GM18868 (cell line): Measurements from ENCODE around the gene NDUFB8.

Source experiments
- ATAC-seq: cut with Tn5 transposase; IDR thresholded peaks from one replicate; pipeline ENCODE4 v1.9.1; 2021; ENCODE audit warnings: mild to moderate bottlenecking, moderate library complexity; ENCODE audit not compliant: unreplicated experiment

The NDUFB8 gene

DNA sequence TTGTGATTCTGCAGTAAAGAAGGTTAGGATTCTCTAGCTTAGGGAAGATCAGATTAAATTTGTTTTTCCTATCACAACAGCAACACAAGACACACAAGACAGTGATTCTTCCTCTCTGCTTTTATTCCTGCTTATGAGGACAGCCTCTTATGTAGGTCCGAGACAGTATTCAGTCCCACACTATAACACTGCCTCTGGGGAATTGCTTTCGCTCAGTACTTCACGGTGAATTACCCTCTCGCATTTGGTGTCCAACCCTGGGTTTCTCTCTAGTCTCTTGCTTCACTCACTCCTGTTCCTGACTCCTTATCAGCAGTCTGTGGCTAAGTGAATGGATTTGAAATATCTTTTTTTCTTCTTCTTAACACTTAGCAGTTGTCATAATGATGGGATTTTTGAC lies 7.8 kb upstream of the NDUFB8 start:
- ATAC-seq: no peak

DNA sequence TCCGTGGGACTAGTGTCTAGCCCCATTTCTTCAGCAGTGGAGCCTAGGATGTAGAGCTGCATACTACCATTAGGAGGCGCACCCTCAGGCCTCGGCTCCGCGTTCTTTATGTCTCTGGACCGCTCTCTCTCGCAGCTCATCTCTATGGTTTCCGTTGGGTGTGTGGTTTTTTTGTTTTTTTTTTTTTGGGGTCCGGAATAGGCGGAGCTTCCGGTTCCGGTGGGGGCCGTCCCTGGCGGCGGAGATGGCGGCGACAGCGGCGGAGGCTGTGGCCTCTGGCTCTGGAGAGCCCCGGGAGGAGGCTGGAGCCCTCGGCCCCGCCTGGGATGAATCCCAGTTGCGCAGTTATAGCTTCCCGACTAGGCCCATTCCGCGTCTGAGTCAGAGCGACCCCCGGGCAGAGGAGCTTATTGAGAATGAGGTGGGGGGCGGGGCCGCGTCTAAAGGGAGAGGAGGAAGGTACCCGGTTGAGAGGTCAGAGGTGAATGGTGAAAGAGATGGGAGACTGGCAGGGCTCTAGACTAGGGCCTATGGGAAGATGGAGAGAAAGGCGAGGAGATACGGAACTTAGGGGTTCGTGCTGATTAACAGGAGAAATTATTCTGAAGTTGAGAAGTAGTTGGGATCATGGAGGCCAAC lies 6.2 kb upstream of the NDUFB8 start, which contains the start of gene HIF1AN:
HIF1AN (plus strand) TSS at position 229 of the 639 bp plus-strand sequence; CDS start at position 245, 16 bp downstream.
- peak; percentile 97 for ATAC-seq

DNA sequence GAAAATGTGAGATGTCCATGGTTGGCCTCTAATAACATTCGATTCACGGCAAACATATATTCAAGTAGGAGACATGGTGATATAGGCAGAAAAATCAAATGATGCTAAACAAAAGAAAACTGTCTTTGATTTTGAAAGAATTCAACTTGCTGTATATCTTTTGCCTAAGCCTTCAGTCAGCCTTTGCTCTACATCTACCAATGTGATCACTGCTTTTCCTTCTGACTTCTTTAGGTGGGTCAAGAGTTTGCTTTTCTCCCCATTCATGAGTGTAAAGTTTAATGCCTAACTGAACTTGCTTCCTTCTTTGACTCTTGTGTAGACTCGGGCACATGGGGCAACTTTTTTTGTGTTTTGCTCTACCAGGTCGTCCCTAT lies 5.7 kb upstream of the NDUFB8 start:
- ATAC-seq: peak; percentile 2

DNA sequence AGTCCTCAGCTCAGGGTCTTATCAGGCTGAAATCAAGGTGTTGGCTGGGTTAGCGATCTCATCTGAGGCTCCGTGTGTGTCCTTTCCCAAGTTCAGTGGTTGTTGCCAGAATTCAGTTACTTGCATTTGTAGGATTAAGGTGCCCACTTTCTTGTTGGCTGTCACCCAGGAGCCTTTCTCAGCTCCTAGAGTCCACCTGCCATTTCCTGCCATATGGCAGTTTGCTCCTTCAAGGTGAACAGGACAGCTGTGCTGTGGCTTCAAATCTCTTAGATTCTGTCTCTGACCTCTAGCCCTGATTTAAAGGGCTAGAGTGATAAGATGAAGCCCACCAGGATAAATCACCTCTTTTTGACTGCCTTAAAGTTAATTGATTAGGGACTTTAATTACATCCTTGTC lies 5.1 kb upstream of the NDUFB8 start:
- no peak for ATAC-seq

DNA sequence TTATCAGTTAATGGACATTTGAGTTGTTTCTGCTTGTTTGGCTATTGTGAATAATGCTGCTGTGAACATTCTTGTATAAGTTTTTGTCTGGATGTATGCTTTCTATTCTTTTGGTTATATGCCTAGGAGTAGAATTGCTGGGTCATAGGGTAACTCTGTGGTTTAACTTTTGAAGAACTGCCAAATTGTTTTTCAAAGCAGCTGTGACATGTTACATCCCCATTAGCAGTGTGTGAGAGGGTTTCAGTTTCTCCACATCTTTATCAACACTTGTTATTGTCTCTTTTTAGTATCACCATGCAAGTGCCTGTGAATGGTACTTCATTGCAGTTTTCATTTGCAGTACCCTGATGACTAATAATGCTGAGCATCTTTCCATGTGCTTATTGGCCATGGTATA lies 2.1 kb upstream of the NDUFB8 start:
- no peak for ATAC-seq

DNA sequence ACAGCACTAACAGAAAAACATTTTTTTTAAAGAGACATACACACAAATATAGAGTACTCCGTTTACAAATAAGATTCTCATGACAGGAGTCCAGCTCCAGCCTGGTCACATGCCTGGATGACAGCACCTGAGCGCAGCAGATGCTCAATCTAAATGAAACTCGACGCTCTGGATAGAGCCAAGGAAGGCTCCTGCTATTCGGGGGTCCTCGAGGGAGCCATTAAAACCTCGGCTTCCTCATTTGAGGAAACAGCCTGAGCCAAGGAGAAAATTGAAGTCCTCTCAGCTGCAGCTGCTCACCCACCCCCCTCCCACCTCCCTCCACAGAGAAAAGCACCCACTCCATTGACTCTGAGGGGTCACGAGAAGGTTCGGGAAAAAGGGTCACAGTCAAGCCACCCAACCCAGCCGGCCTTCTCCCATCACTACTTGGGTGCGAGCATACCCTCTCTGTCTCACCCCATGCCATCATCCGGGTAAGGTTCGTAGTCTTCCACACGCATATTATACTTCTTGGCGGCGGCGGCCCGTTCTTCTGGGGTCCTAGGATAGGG lies 673 bp downstream of the NDUFB8 start:
- no peak for ATAC-seq

DNA sequence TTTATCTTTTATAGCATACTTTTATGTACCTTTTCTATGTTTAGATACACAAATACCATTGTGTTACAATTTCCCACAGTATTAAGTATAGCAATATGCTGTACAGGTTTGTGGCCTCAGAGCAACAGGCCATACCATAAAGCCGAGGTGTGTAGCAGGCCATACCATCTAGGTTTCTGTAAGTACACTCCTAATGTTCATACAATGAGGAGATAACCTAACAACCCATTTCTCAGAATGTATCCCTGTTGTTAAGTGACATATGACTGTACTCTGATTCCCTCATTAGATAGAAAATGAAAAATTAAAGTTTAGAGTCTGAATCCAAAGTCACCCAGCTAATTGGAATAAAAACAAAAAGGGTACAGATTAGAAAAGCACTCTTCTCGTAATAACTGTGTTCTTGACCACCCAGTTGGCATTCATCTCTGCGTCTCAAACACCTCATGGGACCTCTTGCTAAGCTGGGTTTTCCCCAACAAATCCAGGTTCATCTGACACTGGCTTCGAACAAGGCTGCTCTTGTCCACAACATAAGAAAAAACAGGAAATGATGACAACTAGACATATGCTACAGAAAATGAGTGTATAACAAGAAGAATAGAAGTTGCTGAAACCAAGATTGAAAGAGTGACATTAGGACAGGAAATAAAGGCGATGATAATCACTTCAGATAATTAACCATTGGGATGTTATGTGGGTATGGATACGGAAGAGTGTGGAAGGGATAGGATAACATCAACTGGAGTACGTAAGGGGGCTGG lies 1.4 kb downstream of the NDUFB8 start:
- no peak for ATAC-seq

DNA sequence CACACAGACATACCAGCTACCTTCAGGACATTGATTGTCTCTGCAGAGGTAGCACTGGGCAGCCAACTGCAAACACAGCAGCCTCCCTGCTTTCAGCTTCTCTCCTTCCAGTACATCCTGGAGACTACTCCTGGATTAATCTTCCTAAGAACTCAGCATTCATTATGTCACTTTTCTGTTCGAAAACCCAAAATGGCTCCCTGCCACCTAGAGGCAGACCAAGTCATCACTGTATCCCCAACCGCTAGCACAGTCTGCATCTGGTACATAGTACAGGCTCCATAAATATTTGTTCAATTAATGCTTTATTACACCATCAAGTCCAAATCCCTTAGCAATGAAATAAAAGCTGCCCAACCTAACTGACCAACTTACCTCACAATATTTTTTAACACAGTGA lies 5.0 kb downstream of the NDUFB8 start:
- no peak for ATAC-seq

DNA sequence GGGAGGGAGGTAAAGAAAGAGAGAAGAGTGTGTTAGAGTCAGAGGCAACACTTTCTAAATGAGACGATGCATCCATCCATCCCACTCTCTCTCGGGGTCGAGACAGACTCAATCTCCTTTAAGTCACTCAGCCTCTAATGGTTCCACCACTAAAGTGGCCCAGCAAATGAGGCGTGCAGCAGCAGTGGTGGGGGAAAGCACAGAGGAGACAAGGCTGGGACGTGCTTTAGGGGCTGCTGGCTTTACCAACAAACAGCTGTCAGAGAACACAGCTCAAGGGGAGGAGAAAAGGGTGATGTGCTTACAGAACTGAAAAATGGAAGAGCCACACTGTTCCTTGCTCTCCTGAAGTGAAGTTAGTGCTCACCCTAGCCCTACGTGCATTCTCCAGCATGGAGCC lies 5.5 kb downstream of the NDUFB8 start:
- ATAC-seq: no peak

DNA sequence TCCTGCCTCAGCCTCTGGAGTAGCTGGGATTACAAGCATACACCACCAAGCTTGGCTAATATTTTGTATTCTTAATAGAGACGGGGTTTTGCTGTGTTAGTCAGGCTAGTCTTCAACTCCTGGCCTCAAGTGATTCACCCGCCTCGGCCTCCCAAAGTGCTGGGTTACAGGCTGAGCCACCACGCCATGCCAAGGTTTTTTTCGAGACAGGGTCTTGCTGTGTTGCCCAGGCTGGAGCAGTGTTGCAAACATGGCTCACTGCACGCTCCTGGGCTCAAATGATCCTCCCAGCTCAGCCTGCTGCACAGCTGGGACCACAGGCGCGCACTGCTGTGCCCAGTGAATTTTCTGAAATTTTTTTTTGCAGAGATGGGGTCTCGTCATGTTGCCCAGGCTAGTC lies 6.7 kb downstream of the NDUFB8 start:
- ATAC-seq: no peak

DNA sequence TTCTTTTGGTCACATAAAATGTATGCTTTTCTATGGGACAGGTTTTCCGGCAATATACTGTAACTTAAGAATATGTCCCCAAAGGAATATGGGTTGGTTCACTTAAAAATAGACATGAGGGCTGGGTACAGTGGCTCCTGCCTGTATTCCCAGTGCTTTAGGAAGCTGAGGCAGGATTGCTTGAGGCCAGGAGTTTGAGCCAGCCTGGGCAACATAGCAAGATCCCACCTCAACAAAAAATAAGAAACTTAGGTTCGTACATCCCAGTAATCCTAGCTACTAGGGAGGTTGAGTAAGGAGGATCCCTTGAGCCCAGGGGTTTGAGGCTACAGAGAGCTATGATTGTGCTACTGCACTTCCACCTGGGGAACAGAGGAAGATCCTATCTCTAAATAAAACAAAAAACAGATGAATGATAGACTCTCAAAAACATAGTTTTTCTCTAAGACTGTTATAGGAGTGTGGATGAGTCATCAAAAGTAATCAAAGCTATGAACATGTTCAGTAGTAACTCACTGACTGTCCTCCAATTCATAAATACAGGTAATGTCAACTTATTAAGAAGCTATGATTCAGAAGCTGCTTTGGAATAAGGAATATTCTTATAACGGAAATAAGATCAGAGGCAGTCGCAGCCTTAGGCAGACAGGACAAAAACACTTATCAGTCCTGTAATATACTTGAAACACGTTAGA lies 7.4 kb downstream of the NDUFB8 start:
- no peak for ATAC-seq

DNA sequence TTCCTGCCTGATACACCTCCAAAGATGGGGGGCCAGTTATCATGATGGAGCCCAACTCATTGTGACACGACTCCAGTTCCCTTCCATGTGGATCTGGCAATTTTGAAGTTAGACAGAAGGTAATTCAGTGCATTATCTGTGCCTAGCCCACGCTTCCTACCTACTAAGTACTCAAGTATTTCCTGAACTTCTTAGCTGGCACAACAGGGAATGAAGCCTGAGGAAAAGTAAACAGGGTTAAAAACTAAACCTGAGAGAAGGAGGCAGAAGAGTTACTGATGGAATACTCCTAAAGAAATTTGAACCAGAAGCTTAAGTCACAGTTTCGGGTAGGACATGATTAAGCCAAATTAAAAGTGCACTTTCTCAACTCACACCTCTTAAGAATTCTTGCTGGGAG lies 8.9 kb downstream of the NDUFB8 start:
- no peak for ATAC-seq

DNA sequence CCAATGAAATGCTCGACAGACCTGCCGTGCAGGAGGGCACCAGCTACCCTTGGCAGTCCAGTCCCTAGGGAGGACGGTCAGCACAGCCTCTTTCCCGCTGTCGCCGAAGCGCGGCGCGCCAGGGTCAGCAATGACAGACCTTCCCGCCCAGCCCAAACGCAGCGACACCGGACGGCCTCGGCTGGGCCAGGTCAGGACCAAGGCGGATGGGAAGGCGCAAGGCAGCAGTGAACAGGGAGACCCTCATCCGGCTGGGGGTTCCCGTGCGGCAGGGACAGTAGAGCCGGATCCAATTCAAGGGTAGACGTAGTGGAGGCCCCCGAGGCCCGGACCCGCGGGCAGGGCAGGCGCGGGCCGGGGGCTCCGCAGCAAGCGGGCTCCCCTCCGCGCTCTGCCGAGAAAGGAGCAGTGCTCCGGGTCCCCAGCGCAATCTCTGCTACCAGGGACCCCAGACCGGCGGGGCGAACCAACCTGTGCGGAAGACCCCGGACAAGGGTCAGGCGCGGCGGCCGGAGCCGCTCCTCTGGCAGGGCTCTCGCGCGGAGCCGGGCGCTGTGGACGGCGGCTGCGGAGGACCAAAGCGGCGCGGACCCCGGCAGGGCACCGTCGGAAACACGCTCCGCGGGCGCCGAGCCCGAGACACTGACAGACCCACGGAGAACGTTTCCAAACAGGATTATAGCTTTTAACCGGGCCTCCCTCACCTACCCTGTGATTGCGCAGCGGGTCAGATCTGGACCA lies 10.2 kb downstream of the NDUFB8 start, which contains the start of gene SEC31B:
SEC31B (minus strand) TSS at position 551 of the 741 bp plus-strand sequence. CDS start 2,909 bp downstream, outside the sequence.
- no peak for ATAC-seq

DNA sequence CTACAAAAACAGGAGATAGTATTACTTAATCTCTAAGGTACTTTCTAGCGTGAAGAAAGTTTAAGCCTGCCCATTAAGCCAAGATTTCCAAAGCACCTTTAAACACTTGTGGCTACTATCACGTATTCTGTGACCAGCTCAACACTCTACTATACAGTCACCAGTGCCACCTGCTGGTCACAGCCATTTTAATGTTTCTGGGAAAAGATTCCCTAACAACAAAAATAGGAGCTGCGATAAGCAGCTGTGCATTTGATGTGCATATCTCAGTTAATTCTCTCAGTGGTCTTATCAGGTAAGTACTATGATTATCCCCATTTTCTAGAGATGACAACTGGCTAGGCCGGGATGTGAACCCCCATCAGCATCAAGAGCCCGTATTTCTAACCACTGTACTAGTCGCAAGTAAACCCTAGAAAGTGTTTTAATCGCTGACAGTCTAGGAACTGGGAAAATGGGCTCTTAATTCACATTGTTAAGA lies 10.9 kb downstream of the NDUFB8 start:
- no peak for ATAC-seq

DNA sequence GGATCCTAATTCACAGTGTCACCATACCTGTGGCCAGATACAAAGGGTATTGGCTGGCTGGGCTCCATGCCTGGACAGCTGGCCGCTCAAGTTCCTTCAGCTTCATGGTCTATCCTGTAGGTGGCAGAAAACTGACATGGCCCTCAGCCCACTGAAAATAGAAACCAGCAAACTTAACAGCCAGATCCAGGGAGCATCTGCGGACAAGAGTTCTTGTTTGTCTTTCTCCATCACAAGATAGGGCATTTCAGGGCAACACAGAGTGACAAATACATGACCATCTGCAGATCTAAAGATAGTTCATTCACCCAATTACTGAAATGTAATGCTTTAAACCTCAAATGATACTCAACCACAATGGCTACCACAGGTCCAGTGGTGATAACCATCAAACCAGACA lies 12.8 kb downstream of the NDUFB8 start:
- ATAC-seq: no peak

DNA sequence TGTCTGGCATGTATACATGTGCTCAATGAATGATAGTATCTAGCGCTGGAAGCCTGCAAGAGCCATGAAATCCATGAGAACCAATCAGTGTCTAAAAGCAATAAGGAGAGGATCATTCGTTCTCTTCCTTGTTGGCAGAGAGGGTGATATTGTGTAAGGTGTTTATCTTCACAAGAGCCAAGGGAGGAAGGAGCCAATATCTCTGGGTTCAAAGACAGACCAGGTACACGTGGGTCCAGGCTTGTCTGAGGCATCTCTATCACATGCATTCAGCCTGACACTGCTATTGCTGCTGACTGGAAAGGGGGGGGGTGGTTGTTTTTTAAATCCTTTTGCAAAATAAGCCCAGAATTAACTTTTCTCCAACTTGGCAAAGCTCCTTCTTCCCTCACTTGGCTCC lies 14.1 kb downstream of the NDUFB8 start:
- no peak for ATAC-seq

DNA sequence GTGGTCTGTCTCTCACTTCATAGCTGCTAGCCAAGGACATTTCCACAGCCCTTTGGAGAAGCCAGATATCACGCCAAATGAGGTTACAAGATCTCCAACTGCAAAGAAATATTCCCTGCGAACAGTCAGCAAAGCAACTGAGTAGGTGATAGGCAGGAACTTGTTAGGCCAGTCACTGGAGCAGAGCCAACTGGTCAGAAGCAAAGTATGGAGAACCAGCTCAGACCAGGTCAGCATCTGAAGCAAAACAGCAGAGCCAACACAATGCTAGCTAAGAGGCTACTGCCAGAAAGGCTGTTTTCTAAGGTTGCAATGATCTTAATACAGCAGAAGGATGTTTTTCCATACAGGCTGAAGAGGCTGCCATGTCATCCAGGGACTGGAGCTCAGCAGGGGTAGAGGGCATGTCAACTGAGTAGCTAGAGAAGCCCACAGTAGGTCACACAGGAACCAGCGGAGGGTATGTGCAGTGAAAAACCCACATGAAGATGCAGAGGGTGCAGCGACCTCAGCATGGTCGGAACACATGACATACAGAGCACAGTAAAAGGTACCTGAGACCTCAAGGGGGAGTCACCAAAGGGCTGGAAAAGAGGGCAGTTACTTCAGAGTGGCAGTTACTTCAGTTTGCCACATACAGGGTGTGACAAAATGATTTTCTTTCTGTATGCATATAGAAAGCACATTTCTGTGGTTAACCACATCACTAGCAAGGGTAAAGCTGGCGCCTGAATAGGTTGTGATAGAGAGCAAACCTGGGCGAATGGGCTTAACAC lies 18.9 kb downstream of the NDUFB8 start:
- no peak for ATAC-seq

DNA sequence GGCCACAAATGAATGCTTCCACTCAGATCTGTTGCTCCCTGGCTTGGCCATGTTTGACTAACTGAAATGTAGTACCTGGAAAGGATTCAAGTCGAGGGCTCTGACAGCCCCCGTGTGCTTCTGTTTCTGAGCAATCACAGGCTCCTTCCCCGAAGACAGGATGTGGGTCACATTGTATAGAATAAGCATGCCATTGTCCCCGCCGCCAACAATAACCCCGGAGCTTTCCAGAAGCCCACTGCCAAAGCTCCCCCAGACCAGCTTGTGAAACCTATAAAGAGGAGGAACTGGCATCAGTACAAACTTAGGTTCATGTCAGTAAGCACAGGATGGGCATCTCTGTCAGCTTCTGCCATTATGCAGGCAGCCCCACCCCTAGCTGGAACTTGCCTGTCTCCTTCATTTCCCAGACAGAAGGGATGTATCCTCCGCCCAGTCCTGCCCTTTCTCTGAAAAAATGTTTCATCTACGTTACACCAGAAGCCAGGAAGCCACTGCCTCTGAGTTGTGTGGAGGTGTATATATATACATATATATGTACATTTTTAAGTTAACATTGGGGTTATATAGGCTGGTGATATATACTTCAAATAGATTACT lies 20.3 kb downstream of the NDUFB8 start:
- no peak for ATAC-seq

DNA sequence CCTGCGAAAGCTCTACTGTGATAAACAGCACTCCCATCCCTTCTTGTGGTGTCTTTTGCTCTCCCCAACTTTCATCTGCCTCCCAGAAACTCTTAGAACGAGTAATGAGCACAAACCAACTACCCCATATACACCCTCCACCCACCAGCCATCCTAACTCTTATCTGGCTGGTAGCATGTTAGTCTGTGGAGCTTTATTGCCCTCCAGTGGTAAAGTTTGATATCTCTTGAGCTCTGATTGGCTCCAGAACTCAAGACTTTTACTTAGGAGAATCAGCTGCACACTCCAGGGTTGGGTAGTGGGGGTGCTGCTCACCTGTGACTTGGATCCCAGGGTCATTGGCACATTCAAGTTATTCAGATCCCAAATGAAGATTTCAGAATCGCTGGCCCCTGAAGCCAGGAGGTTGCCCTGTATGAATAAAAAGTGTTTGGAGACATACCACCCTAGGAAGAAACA lies 20.9 kb downstream of the NDUFB8 start:
- no peak for ATAC-seq
